Measurements from ENCODE around the gene MPO. TPM values are rescaled to one million over a fixed set of nuclear protein-coding genes. Genes with fewer than 3 reads are reported as not detected.

The MPO gene
- total and polyA plus RNA-seq, 2 of the 4 experiments (the other 2 are of a cell fraction): not detected

DNA sequence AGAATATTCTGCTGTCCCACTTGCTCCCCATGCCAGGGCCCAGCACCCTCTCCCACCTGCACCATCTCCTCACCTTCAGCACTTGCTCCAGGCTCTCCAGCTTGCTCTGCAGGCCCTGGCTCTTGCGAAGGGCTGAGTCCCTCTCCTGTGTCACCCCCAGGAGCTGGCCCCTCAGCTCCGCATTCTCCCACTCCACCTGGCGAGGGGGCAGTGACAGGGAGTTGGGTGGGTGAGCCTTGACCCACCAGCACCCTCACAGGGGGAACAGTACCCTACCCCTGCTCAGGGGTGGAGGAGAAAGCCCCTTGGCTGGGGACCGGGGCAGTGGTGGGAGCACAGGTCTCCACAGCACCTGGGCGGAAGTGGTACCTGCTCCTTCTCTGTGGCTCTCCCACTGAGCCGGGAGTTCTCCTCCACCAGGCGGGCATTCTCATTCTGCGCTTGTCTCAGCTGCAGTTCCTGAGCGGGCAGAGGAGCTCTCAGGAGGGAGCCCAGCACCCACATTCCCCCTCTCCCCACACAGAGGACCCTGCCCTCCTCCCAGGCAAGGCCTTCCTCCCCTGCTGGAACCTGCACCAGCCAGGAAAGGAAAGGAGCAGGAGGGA lies 41.9 kb upstream of the MPO start:
- no peaks in the 10 kb centered on the region for H3K79me1 ChIP-seq (ENCODE audit: low read depth in 1 of 2, low read length in 2 of 2)
- H3K27me3 ChIP-seq (ENCODE audit: control insufficient read depth, insufficient read depth, low read length): peaks cover 5% of the 10 kb centered on the region; the same call in 1 of the 2 replicates
- intact Hi-C loops (cut with micrococcal nuclease): no loop called here
- no peak overlapping the region for H4K5ac ChIP-seq (ENCODE audit: low read depth, low read length)
- H4K20me1 ChIP-seq (ENCODE audit: insufficient read depth, low read length): no peaks in the 10 kb centered on the region
- no peak overlapping the region for H4K8ac ChIP-seq (ENCODE audit: low read depth in 2 of 2, low read length in 2 of 2)
- BruUV-seq (replicated peaks): no TSS peak
- DNase-seq: no peak
- H2BK5ac ChIP-seq (ENCODE audit: low read depth, low read length, poor library complexity, severe bottlenecking): no peak overlapping the region
- H2AFZ ChIP-seq (replicated peaks; ENCODE audit: low read length, poor library complexity): no peak overlapping the region
- CTCF ChIA-PET: interaction anchor here (0.6 kb wide), 1 partner anchor 172 kb away, joined by 3 read pairs; no protein-coding TSS in a partner anchor
- no peak overlapping the region for H3K4ac ChIP-seq (ENCODE audit: low read depth, low read length)
- TF ChIP-seq BHLHE40 (IDR thresholded peaks at IDR 0.05; ENCODE audit: low read depth, low read length): no peak
- TF ChIP-seq, protein P1, sequence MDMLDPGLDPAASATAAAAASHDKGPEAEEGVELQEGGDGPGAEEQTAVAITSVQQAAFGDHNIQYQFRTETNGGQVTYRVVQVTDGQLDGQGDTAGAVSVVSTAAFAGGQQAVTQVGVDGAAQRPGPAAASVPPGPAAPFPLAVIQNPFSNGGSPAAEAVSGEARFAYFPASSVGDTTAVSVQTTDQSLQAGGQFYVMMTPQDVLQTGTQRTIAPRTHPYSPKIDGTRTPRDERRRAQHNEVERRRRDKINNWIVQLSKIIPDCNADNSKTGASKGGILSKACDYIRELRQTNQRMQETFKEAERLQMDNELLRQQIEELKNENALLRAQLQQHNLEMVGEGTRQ (IDR thresholded peaks at IDR 0.05; ENCODE audit: low read depth, low read length): no peak
- TF ChIP-seq RCOR1 (IDR thresholded peaks at IDR 0.05; ENCODE audit: insufficient replicate concordance, low read length): no peak
- no peak for TF ChIP-seq RAD21 (IDR thresholded peaks at IDR 0.05; ENCODE audit: low read length)
- no peak overlapping the region for H3K23ac ChIP-seq (ENCODE audit: low read depth, low read length)
- H3K9ac ChIP-seq (ENCODE audit: low read depth, low read length): no peak overlapping the region
- in situ Hi-C loops (cut with MboI; ENCODE audit: low sequenced_read_pairs): no loop called here
- ATAC-seq (ENCODE audit: low read depth): no peak
- H3K4me2 ChIP-seq (ENCODE audit: low read depth, low read length): no peak overlapping the region
- H3K18ac ChIP-seq (ENCODE audit: low read depth, low read length): no peak overlapping the region
- dilution Hi-C loops (cut with HindIII; ENCODE audit: low sequenced_read_pairs, unreplicated experiment): no loop called here
- no peaks in the 10 kb centered on the region for H3K9me1 ChIP-seq (ENCODE audit: insufficient read depth, low read length)
- no peak overlapping the region for H2AK9ac ChIP-seq (replicated peaks; ENCODE audit: low read depth, low read length, poor library complexity)
- peaks cover 5% of the 10 kb centered on the region for H3K4me1 ChIP-seq (ENCODE audit: control insufficient read depth, insufficient read depth, low read length)
- no peak overlapping the region for H2BK15ac ChIP-seq (ENCODE audit: low read depth, low read length)
- H3K36me3 ChIP-seq (ENCODE audit: control insufficient read depth, insufficient read depth, low read length): peaks cover 3% of the 10 kb centered on the region; the same call in 1 of the 2 replicates
- no CpG with 5 or more reads among the region's 9 CpGs for WGBS, 2 experiments (ENCODE audit: extremely low coverage in 2 of 2, insufficient read length in 1 of 2)
- no peak overlapping the region for H3K27ac ChIP-seq (ENCODE audit: insufficient read depth, low read length)
- H4K91ac ChIP-seq (ENCODE audit: insufficient read depth, low read depth, low read length): no peak overlapping the region
- H3K14ac ChIP-seq (replicated peaks; ENCODE audit: low read depth, low read length): no peak overlapping the region
- H3K56ac ChIP-seq (ENCODE audit: extremely low read depth, insufficient read depth, low read length): no peak overlapping the region
- POLR2A ChIA-PET (ENCODE audit: unreplicated experiment): interaction anchor here (0.9 kb wide), 1 partner anchor 29 kb away, joined by 3 read pairs; the partner anchor contains the start of gene SUPT4H1
- no peak overlapping the region for H2AK5ac ChIP-seq (ENCODE audit: low read depth, low read length)
- no peak overlapping the region for H2BK120ac ChIP-seq (ENCODE audit: low read depth, low read length)
- H2BK20ac ChIP-seq (ENCODE audit: low read depth, low read length): no peak overlapping the region
- no peaks in the 10 kb centered on the region for H3K9me3 ChIP-seq (ENCODE audit: control insufficient read depth, insufficient read depth, low read length)
- H3K4me3 ChIP-seq (ENCODE audit: insufficient read depth, low read depth, low read length): no peak overlapping the region
